Activated T-cell treated with anti-CD3 and anti-CD28 coated beads, Interleukin-2, amount 50 U/mL, for 24 hours (primary cell): ENCODE data around the gene HBQ1.
A peak's percentile ranks its signal among the peaks of the same experiment; 100 is the strongest.
"Not testable (repeated sequence)": the region's sequence is repeated elsewhere in the genome, so short reads cannot be mapped to it uniquely, and the experiment has no call there.

ENCODE experiments used
- DNase-seq: peaks from one replicate; pipeline ENCODE4 v3.0.0-alpha.2; 2020
- H3K27ac Mint-ChIP-seq: 2 replicates; pipeline ENCODE4 v1.8.0; 2020; ENCODE audit warnings: mild to moderate bottlenecking, mixed read lengths
- H3K27me3 Mint-ChIP-seq: 2 replicates; pipeline ENCODE4 v1.8.0; 2020; ENCODE audit warnings: mixed read lengths
- H3K36me3 Mint-ChIP-seq: 2 replicates; pipeline ENCODE4 v1.8.0; 2020; ENCODE audit warnings: low read depth, mixed read lengths
- H3K4me1 Mint-ChIP-seq: 2 replicates; pipeline ENCODE4 v1.8.0; 2020; ENCODE audit warnings: low read depth, mixed read lengths
- H3K4me3 Mint-ChIP-seq: 2 replicates; pipeline ENCODE4 v1.8.0; 2020; ENCODE audit warnings: mild to moderate bottlenecking, moderate library complexity, mixed read lengths
- H3K9me3 Mint-ChIP-seq: 2 replicates; pipeline ENCODE4 v1.8.0; 2020; ENCODE audit warnings: mixed read lengths

HBQ1 gene

DNA sequence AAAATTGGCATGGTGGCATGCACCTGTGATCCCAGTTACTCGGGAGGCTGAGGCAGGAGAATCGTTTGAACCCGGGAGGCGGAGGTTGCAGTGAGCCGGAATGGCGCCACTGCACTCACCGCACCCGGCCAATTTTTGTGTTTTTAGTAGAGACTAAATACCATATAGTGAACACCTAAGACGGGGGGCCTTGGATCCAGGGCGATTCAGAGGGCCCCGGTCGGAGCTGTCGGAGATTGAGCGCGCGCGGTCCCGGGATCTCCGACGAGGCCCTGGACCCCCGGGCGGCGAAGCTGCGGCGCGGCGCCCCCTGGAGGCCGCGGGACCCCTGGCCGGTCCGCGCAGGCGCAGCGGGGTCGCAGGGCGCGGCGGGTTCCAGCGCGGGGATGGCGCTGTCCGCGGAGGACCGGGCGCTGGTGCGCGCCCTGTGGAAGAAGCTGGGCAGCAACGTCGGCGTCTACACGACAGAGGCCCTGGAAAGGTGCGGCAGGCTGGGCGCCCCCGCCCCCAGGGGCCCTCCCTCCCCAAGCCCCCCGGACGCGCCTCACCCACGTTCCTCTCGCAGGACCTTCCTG, at the start of gene HBQ1:
Gene HBQ1, plus strand, starts transcription at position 359 of the 575 bp plus-strand sequence. Its CDS starts 28 bp downstream, at position 387.
- no peak within 1 kb of the TSS for H3K27ac Mint-ChIP-seq
- no peaks in the 10 kb centered on the region for H3K9me3 Mint-ChIP-seq
- peak; percentile 73 for DNase-seq
- H3K4me1 Mint-ChIP-seq, result peaks cover 16% of the 10 kb centered on the region
- peaks cover 12% of the 10 kb centered on the region for H3K36me3 Mint-ChIP-seq
- peak within 1 kb of the TSS; percentile 25 for H3K4me3 Mint-ChIP-seq
- H3K27me3 Mint-ChIP-seq, result peaks cover 37% of the 10 kb centered on the region

DNA sequence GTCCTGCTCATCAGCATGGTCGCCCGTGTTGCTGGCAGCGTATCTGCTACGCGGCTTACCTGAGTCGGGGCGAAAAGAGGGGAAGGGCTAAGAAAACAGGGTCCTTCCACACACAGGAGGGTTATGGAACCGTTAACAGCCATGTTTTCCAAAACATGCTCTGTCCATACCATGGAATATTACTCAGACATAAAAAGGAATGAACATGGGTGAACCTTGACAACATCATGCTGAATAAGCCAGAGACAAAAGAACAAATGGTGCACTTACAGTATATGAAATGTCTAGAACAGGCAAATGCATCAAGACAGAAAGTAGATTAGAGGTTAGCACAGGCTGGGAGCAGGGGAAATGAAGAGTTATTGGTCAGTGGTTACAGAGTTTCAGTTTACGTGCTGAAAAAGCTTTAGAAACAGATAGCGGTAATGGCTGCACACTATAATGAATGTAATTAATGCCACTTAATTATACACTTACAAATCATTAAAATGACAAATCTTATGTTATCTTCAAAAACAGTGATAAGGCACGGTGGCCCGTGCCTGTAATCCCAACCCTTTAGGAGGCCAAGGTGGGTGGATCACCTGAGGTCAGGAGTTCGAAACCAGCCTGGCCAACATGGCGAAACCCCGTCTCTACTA, 49.6 kb upstream of the HBQ1 start:
- peaks cover 41% of the 10 kb centered on the region for H3K36me3 Mint-ChIP-seq
- no peak overlapping the region for H3K4me3 Mint-ChIP-seq
- DNase-seq, result no peak
- no peaks in the 10 kb centered on the region for H3K27me3 Mint-ChIP-seq
- peaks cover 39% of the 10 kb centered on the region for H3K4me1 Mint-ChIP-seq
- no peak overlapping the region for H3K27ac Mint-ChIP-seq
- no peaks in the 10 kb centered on the region for H3K9me3 Mint-ChIP-seq

DNA sequence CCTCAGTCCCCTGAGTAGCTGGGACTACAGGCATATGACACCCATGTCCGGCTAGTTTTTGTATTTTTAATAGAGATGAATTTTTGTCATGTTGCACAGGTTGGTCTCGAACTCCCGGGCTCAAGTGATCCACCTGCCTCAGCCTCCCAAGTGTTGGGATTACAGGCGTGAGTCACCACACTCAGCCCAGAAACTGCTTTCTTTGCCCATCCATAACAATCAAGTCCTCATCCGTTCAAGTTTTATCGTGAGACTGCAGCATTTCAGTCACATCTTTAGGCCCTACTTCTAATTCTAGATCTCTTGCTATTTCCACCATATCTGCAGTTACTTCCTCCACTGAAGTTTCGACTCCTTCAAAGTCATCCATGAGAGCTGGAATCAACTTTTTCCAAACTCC, 48.1 kb upstream of the HBQ1 start:
- no peak for DNase-seq
- no peaks in the 10 kb centered on the region for H3K27me3 Mint-ChIP-seq
- no peak overlapping the region for H3K27ac Mint-ChIP-seq
- H3K4me3 Mint-ChIP-seq, result no peak overlapping the region
- H3K36me3 Mint-ChIP-seq, result peaks cover 45% of the 10 kb centered on the region
- H3K4me1 Mint-ChIP-seq, result peaks cover 48% of the 10 kb centered on the region
- H3K9me3 Mint-ChIP-seq, result no peaks in the 10 kb centered on the region

DNA sequence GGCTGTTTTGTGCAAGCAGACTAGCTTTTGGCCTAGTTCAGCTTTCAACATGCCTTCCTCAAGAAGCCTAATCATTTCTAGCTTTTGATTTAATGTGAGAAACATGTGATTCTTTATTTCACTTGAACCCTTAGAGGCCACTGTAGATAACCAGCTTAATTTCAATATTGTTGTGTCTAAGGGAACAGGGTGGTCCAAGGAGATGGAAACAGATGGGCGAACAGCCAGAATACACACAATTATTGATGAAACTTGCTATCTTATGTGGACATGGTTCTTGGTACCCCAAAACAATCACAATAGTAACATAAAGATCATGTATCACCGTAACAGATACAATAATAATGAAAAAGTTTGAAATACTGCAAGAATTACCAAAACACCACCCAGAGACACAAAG, 46.5 kb upstream of the HBQ1 start:
- peaks cover 43% of the 10 kb centered on the region for H3K36me3 Mint-ChIP-seq
- no peak for DNase-seq
- no peaks in the 10 kb centered on the region for H3K27me3 Mint-ChIP-seq
- H3K4me3 Mint-ChIP-seq, result no peak overlapping the region
- no peaks in the 10 kb centered on the region for H3K9me3 Mint-ChIP-seq
- no peak overlapping the region for H3K27ac Mint-ChIP-seq
- H3K4me1 Mint-ChIP-seq, result peaks cover 54% of the 10 kb centered on the region

DNA sequence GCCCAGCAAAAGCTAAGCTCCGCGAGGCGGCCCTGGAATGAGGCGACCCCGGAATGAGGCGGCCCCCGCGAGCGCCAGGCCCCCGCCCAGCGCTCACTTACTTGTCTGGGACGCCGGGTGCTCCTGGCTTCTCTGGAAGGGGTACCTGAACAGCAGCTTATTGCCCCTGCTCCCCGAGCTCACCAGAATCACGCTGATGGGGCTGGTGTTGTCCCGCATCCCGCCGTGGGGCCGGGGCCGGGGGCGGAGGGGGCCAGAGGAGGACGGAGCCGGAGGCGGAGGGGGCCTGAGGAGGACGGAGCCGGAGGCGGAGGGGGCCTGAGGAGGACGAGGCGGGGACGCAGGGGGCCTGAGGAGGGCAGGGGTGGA, 42.2 kb upstream of the HBQ1 start:
- Mint-ChIP-seq H3K4me3 (peak overlapping the region; percentile 92), H3K9me3 (no peaks in the 10 kb centered on the region), H3K36me3 (peaks cover 29% of the 10 kb centered on the region), H3K27me3 (no peaks in the 10 kb centered on the region), H3K27ac (peak overlapping the region; percentile 91), H3K4me1 (peaks cover 32% of the 10 kb centered on the region)
- peak; percentile 73 for DNase-seq

DNA sequence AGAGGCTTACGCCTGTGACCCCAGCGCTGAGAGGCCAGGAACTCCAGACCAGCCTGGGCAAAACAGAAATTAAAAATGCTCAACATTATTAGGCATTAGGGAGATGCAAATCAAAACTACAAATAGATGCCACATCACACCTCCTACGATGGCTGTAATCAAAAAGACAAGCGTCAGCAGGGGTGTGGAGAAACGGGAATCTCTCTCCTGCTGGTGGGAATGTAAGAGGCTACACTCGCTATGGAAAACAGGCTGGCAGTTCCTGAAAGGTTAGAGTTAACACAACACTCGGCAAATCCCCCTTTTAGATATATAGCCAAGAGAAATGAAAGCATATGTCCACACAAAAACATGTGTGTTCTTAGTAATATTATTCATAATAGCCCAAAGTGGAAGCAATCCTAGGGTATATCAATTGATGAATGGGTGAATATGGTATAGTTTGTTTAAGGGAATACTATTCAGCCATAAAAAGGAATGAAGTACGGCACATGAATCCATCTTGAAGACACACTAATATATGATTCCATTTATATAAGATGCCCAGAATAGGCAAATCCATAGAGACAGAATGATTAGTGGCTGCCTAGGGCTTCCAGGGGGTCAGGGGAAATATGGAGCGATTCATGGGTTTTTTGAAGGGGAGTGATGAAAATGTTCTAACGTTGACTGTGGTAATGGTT, 39.9 kb upstream of the HBQ1 start:
- H3K4me1 Mint-ChIP-seq, result peaks cover 17% of the 10 kb centered on the region
- DNase-seq, result no peak
- H3K4me3 Mint-ChIP-seq, result peak overlapping the region; percentile 34
- H3K27ac Mint-ChIP-seq, result no peak overlapping the region
- peaks cover 15% of the 10 kb centered on the region for H3K36me3 Mint-ChIP-seq
- peaks cover 4% of the 10 kb centered on the region for H3K27me3 Mint-ChIP-seq
- H3K9me3 Mint-ChIP-seq, result no peaks in the 10 kb centered on the region

DNA sequence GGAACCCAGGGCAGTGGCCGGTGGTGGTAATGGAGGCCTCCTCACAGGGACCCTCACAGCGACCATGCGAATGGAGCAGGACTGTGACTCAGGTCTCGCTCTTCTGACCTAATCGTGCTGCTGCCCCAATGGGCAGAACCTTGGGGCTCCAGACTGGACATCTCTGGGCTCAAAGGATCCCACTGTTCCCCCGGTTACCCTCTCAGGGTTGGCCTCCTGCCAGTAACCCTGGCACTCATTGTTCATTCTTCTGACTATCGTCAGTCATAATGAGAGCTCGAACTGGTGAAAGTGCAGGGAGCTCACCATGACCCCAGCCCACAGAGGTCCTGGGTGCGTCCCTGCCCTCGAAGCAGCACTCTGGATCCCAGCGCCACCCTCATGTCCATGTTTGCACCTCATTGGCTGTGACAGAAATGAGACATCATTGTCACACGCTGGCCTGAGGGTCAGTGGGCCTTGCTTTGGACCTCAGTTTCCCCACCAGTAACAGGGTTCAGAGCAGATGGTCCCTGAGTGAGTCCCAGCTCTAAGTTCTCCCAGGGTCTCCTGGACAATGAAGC, 37.8 kb upstream of the HBQ1 start:
- H3K36me3 Mint-ChIP-seq, result peaks cover 7% of the 10 kb centered on the region
- peaks cover 4% of the 10 kb centered on the region for H3K4me1 Mint-ChIP-seq
- no peak for DNase-seq
- no peak overlapping the region for H3K4me3 Mint-ChIP-seq
- H3K27ac Mint-ChIP-seq, result no peak overlapping the region
- H3K9me3 Mint-ChIP-seq, result no peaks in the 10 kb centered on the region
- peaks cover 4% of the 10 kb centered on the region for H3K27me3 Mint-ChIP-seq

DNA sequence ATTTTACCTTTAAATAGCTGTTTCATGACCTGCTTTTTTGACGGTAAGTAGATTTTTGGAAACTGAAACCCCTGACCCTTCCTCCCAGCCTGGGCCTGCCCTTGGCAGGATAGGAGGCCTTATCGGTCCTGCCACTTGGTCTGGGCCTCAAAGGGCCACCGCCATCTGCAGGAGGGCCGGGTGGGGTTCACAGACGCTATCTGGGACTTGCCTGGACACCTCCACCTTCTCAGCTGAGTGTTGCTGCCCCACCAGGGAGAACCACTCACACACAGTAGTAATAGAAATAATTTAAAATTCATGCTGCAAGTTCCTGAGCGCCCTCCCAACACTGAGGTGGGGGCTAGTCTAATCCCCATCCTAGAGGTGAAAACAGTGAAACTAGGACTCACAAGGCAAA, 37.2 kb upstream of the HBQ1 start:
- Mint-ChIP-seq H3K36me3 (peaks cover 4% of the 10 kb centered on the region), H3K4me3 (no peak overlapping the region), H3K9me3 (no peaks in the 10 kb centered on the region), H3K27ac (no peak overlapping the region), H3K4me1 (peaks cover 2% of the 10 kb centered on the region), H3K27me3 (peaks cover 4% of the 10 kb centered on the region)
- DNase-seq, result no peak

DNA sequence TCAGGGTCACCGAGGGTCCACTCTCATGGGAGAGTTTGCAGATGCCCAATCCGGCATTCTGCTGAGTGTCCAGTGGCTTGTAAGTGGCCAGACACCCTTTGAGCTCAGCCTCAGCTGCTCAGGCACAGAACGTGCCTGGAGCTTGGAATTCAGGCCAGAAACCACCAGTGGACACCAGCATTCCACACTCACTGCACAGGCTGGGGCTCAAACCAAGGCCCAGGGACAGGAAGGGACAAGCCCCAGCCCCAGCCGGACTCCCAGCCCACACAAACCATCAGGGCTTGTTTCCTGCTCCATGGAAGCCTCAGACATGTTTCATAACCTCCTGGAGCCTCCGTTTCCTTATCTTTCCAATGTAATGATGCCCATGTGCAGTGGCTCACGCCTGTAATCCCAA, 36.8 kb upstream of the HBQ1 start:
- H3K27me3 Mint-ChIP-seq, result peaks cover 7% of the 10 kb centered on the region
- H3K4me1 Mint-ChIP-seq, result peaks cover 2% of the 10 kb centered on the region
- no peak overlapping the region for H3K4me3 Mint-ChIP-seq
- no peak for DNase-seq
- H3K9me3 Mint-ChIP-seq, result no peaks in the 10 kb centered on the region
- no peak overlapping the region for H3K27ac Mint-ChIP-seq
- H3K36me3 Mint-ChIP-seq, result peaks cover 4% of the 10 kb centered on the region

DNA sequence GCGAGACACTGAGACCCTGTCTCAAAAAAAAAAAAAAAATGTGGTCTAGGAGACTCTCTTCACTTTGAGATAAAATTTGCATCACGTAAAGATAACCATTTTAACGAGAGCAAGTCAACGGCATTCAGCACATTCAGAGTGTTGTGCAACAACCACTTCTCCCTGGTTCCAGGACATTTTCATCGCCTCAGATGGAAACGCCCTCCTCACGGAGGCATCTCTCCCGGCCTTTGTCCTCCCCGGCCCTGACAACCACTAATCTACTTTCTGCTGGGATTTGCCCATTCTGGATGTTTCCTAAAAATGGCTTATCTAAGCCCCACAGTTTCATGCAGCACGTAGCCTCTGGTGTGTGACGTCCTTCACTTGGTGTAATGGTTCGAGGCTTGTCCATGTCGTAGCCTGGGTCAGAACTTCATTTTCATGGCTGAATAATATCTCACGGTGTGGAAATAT, 35.4 kb upstream of the HBQ1 start:
- no peaks in the 10 kb centered on the region for H3K4me1 Mint-ChIP-seq
- no peak overlapping the region for H3K27ac Mint-ChIP-seq
- no peak overlapping the region for H3K4me3 Mint-ChIP-seq
- no peaks in the 10 kb centered on the region for H3K36me3 Mint-ChIP-seq
- H3K27me3 Mint-ChIP-seq, result peaks cover 19% of the 10 kb centered on the region
- H3K9me3 Mint-ChIP-seq, result no peaks in the 10 kb centered on the region
- no peak for DNase-seq

DNA sequence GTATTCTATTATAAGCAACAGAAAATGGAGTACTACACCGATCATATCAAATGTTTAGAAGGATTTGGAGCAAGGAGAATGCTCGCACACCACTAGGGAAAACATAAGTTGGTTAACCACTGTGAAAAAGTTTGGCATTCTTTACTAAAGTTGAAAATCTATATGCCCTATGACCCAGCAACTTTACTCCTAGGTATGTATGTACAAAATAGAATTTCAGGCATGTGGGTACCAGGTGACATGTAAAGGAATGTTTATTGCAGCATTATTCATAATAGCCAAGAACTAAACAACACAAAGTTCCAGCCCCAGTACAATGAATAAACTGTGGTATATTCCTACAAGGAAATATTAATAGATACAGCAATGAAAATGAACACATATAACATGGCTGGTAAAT, 33.6 kb upstream of the HBQ1 start:
- Mint-ChIP-seq H3K4me1 (no peaks in the 10 kb centered on the region), H3K27ac (no peak overlapping the region), H3K9me3 (no peaks in the 10 kb centered on the region), H3K36me3 (no peaks in the 10 kb centered on the region), H3K4me3 (no peak overlapping the region), H3K27me3 (peaks cover 28% of the 10 kb centered on the region)
- no peak for DNase-seq

DNA sequence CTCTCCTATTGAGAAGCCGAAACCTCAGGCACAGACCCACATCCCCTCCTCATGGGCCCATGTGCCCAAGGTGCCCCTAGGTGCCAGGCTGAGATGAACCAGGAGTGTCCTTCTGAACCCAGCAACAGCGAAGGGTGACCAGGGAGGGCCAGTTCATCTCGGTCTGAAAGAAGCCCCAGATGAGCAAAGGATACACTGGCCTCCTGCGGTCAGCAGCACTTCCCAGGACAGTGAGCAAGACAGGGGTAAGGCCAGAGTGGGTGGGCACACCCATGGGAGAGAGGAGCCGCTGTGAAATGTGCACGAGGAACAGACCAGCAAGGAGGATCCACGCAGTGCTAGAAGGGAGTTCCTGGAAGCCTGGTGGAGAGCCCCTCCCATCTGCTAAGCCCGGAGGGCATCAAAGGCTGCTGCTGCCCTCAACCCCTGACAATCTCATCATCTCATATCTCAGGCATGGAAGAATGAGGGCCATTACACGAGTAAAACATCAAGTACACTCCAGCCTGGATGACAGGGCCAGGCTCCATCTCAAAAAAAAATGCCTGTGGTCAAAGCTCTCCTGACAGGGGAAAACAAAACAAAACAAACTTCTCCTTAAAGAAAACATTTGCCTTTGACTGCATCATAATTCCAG, 31.1 kb upstream of the HBQ1 start:
- Mint-ChIP-seq H3K36me3 (no peaks in the 10 kb centered on the region), H3K27ac (no peak overlapping the region), H3K4me1 (peaks cover under 1% of the 10 kb centered on the region), H3K9me3 (no peaks in the 10 kb centered on the region), H3K27me3 (peaks cover 31% of the 10 kb centered on the region), H3K4me3 (no peak overlapping the region)
- no peak for DNase-seq

DNA sequence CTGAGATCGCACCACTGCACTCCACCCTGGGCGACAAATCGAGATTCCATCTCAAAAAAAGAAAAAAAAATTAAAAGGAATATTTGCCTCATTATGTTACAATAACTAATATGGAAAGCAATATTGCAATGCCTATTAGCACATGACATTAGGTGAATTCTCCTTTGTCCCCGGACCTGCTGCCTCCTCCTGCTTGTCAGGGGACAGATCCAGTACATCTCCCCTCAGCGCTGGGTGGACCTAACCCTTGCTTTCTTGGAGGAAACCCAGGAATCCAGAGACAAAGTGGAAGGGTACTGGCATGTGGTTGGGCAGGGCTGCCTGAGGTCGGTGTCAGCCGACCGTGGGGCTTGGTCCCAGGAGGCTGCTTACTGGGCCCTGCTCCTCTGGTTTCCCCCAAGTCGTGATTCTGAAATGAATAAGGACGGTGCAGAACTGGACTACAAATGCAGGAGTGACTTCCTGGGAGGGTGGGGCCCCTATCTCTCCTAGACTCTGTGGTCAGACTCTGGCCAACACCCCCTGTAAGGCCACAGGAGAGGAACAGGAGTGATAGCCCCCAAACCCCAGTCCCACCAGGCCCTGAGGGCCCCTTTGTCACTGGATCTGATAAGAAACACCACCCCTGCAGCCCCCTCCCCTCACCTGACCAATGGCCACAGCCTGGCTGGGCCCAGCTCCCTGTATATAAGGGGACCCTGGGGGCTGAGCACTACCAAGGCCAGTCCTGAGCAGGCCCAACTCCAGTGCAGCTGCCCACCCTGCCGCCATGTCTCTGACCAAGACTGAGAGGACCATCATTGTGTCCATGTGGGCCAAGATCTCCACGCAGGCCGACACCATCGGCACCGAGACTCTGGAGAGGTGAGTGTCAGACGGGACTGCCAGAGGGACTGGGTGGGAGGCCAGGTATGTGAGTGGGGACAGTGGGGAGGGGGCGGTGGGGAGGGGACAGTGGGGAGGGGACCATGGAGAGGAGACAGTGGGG, 27.8 kb upstream of the HBQ1 start, which contains the start of gene HBZ:
Gene HBZ, plus strand, starts transcription at position 504 of the 988 bp plus-strand sequence. Its CDS starts 266 bp downstream, at position 770.
- DNase-seq, result no peak
- Mint-ChIP-seq H3K27ac (no peak within 1 kb of the TSS), H3K4me3 (no peak within 1 kb of the TSS)

DNA sequence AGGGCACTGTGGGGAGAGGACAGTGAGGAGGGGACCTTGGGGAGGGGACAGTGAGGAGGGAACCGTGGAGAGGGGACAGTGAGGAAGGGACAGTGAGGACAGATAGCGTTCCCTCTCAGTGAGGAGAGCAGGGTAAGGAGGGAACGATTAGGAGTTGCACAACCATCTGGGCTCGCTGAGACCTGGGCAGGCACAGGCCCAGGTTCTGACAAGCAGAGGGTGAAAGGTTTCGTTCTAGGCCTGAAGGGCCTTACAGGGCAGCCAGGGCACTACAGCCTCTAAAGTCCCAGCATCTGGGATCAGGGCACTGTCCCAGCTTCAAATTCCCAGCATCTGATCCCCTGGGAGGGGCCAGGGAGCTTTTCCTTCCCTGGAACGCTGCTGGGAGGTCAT, 27.1 kb upstream of the HBQ1 start:
- not testable (repeated sequence) for H3K27ac Mint-ChIP-seq, H3K36me3 Mint-ChIP-seq, H3K4me3 Mint-ChIP-seq, H3K9me3 Mint-ChIP-seq, DNase-seq, H3K4me1 Mint-ChIP-seq
- peaks cover 60% of the 10 kb centered on the region for H3K27me3 Mint-ChIP-seq

More for the DNA sequence above, 27.8 kb upstream of the HBQ1 start, which contains the start of gene HBZ:
- H3K27me3 Mint-ChIP-seq, result peaks cover 56% of the 10 kb centered on the region
- peaks cover 10% of the 10 kb centered on the region for H3K4me1 Mint-ChIP-seq
- no peaks in the 10 kb centered on the region for H3K9me3 Mint-ChIP-seq
- H3K36me3 Mint-ChIP-seq, result no peaks in the 10 kb centered on the region
